GM23248 (cell line): ENCODE results near the gene SURF4.

Experiments used
- EZH2 ChIP-seq: fragments of 200-600 bp; sonication (generic); IDR thresholded peaks from 2 replicates; pipeline ENCODE4 v1.6.1; 2018; ENCODE audit warnings: antibody characterized with exemption, mild to moderate bottlenecking; ENCODE audit not compliant: insufficient read depth, poor library complexity, severe bottlenecking
- EZH2phosphoT487 ChIP-seq: fragments of 200-600 bp; sonication (generic); IDR thresholded peaks from 2 replicates; pipeline ENCODE4 v1.6.1; 2018; ENCODE audit warnings: antibody characterized with exemption, moderate library complexity, mild to moderate bottlenecking, low read depth; ENCODE audit not compliant: insufficient read depth

DNA sequence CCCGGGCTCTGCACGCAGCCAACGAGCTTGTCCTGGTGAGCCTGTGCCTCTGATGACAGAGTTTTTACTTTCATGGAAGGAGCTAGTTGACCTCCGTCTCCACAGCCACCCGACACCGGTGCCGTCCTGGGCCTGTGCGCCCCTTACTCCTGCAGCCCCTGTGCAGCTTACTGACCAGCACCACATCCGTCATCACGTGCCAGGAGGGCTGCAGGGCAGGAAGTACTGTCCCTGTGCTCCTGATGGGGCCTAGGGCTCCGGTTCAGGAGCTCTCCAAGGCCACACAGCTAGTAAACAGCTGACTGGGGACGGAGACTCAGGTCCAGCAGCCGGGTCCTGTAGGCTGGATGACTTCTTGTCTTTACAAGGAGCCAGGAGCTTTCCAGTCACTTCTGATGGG, 10.5 kb upstream of the SURF4 start:
- TF ChIP-seq EZH2phosphoT487 = no peak
- no peak for TF ChIP-seq EZH2
